Skeletal muscle tissue (tissue), 4 donors: ENCODE measurements around the gene CD164L2. TPM values are rescaled to one million over a fixed set of nuclear protein-coding genes. Genes with fewer than 3 reads are reported as not detected.

Experiments
- H3K27ac ChIP-seq: one replicate; pipeline ENCODE4 v1.7.0; 2013; ENCODE audit warnings: mild to moderate bottlenecking, low read depth, low read length, inconsistent platforms
- H3K27me3 ChIP-seq, 3 donors: one replicate each; pipeline ENCODE4 v1.7.0; 2013; ENCODE audit warnings: low read length in 3 of 3; ENCODE audit not compliant: control insufficient read depth in 3 of 3, insufficient read depth in 3 of 3
- H3K36me3 ChIP-seq, 3 donors: one replicate each; pipeline ENCODE4 v1.7.0; 2013; ENCODE audit warnings: low read length in 3 of 3; ENCODE audit not compliant: control insufficient read depth in 3 of 3, insufficient read depth in 3 of 3
- H3K4me1 ChIP-seq, 3 donors: one replicate each; pipeline ENCODE4 v1.7.0; 2013; ENCODE audit warnings: low read length in 3 of 3, mild to moderate bottlenecking in 3 of 3; ENCODE audit not compliant: control insufficient read depth in 3 of 3, insufficient read depth in 3 of 3
- H3K4me3 ChIP-seq, 3 donors: one replicate each; pipeline ENCODE4 v1.7.0; 2013; ENCODE audit warnings: low read length in 3 of 3
- H3K9ac ChIP-seq, 3 donors: one replicate each; pipeline ENCODE4 v1.7.0; 2013; ENCODE audit warnings: low read length in 3 of 3, mild to moderate bottlenecking in 3 of 3, moderate library complexity in 2 of 3, low read depth in 1 of 3
- H3K9me3 ChIP-seq, 3 donors: one replicate each; pipeline ENCODE4 v1.7.0; 2013; ENCODE audit warnings: low read length in 3 of 3; ENCODE audit not compliant: control insufficient read depth in 3 of 3
- total RNA-seq: library from RNA; depleted of rRNA; stranded (reverse); fragments of >200 nt; gene quantifications from one replicate; pipeline ENCODE4 v1.2.3, GENCODE V29; 2014
- donor health status: Osteomylitis.

CD164L2 gene
- total RNA-seq, 1 donor from 2014 or later, result not detected

DNA sequence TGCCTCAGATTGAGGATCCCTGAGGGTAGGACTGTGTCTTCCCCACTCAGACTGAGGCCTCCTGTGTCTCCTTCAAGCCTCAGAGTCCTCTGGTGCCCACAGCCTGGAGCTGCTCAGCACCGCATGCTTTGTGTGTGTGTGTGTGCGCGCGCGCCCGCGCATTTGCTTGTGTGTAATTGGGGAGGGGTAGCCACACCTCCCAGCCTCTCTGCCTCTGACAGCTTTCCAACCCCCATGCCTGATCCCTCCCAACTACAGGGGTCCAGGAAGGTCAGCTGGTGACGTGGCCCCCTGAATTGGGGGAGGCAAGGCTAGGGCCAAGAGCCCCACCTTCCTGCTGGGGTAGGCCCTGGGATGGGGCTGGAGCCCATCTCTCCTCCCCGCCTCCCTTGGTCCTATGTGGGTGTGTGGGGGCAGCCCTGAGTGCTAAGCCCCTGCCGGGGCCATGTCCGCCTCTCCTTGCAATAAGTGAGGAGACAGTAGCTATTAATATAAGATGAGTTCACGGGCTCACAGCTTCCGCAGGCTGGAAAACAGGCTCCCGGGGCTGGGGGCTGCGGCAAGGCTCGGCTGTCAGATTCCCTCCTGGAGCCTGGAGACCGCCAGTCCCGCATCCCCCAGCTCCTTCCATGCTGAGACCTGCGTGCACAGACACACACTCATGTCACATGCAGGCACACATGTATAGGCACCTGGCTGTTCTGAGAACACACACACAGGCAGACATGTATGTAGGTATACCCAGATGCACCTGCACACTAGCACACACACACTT is 16.3 kb upstream of the CD164L2 start:
- H3K27ac ChIP-seq, result no peak overlapping the region
- H3K9ac ChIP-seq, result peak overlapping the region in 1 of 3 donors; percentile 25
- H3K36me3 ChIP-seq, result no peaks in the 10 kb centered on the region
- peaks cover 35 to 53% (median 37%) of the 10 kb centered on the region in 3 donors for H3K4me1 ChIP-seq
- H3K27me3 ChIP-seq, result peaks cover 0 to 5% (median 3%) of the 10 kb centered on the region in 3 donors
- H3K9me3 ChIP-seq, result no peaks in the 10 kb centered on the region
- H3K4me3 ChIP-seq, result no peak overlapping the region

DNA sequence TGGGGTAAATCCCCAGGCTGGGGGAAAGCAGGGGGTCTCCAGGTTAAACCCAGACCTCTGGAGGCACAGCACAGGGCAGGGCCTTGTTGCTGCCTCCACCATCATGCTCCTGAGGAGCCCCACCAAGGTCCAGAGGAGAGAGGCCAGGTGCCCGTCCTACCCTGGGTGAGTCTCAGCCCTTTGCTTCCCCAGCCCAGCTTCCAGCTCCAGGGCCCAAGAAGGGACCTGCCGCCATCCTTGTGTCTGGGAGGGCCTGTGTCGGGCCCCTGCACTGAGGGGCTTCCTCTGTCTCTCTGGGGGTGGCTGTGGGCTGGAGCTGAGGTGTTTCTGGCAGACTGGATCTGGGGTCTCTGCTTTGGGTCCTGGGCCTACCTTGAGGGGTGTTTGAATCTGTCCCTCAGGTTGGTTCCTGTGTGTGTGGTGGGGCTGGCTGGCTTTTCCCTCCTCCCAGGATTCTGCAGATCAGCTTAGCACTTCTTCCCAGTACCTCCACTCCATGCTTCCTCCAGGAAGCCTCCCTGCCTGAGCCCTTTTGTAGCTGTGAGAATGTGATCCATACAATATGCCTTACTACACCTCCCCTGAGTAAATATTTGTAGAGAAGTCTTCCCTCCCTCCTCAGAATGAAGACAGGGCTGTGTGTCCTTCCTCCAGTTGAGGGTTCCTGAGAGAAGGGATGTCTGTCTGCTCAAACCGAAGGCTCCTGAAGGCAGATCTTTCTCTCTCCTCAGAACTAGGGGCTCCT is 15.4 kb upstream of the CD164L2 start:
- H3K4me1 ChIP-seq, result peaks cover 26 to 45% (median 28%) of the 10 kb centered on the region in 3 donors
- H3K4me3 ChIP-seq, result no peak overlapping the region
- peaks cover 0 to 5% (median 3%) of the 10 kb centered on the region in 3 donors for H3K27me3 ChIP-seq
- H3K9me3 ChIP-seq, result no peaks in the 10 kb centered on the region
- H3K27ac ChIP-seq, result no peak overlapping the region
- no peak overlapping the region for H3K9ac ChIP-seq
- H3K36me3 ChIP-seq, result no peaks in the 10 kb centered on the region

DNA sequence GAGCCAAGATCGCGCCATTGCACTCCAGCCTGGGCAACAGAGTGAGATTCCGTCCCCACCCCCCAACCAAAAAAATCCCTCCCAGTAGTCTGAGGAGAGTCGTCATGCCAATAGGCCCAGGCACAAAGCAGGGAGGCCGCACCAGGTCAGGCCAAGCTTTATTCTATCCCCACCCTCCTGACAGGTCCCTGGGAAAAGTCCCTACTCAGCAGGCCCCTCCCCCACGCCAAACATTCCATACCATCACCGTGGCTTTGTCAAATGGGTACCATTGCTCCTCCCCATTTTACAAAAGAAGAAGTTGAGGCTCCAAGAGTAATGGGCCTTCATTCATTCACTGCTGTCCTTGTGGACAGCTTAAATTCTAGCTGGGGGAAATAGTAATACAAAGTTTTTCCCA is 14.6 kb upstream of the CD164L2 start:
- H3K36me3 ChIP-seq, result no peaks in the 10 kb centered on the region
- peaks cover 0 to 5% (median 3%) of the 10 kb centered on the region in 3 donors for H3K27me3 ChIP-seq
- no peak overlapping the region for H3K27ac ChIP-seq
- no peaks in the 10 kb centered on the region for H3K9me3 ChIP-seq
- no peak overlapping the region for H3K4me3 ChIP-seq
- H3K4me1 ChIP-seq, result peaks cover 20 to 38% (median 23%) of the 10 kb centered on the region in 3 donors
- no peak overlapping the region for H3K9ac ChIP-seq

DNA sequence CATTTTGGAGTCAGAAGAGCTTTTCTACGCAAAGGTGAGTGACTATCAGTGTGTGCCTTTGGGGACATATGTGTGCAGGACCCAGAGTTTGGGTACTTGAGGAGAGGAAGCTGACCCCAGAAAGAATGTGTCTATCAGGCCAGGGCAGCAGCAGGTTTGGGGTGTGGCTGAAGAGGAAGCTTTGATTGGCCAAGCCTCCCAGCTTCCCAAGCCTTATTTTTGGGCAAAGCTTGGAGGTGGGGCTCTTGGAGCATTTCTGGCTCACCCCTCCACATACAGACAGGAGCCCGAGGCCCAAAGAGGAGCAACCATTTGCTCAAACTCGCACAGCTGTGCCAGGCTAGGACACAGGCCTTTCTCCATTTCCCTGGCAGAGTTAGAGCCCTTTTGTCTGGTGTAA is 14.0 kb upstream of the CD164L2 start:
- Histone ChIP-seq H3K9me3 (no peaks in the 10 kb centered on the region), H3K36me3 (no peaks in the 10 kb centered on the region), H3K4me1 (peaks cover 17 to 35% (median 20%) of the 10 kb centered on the region in 3 donors), H3K27me3 (peaks cover 0 to 5% (median 3%) of the 10 kb centered on the region in 3 donors), H3K9ac (no peak overlapping the region), H3K4me3 (no peak overlapping the region), H3K27ac (no peak overlapping the region)

DNA sequence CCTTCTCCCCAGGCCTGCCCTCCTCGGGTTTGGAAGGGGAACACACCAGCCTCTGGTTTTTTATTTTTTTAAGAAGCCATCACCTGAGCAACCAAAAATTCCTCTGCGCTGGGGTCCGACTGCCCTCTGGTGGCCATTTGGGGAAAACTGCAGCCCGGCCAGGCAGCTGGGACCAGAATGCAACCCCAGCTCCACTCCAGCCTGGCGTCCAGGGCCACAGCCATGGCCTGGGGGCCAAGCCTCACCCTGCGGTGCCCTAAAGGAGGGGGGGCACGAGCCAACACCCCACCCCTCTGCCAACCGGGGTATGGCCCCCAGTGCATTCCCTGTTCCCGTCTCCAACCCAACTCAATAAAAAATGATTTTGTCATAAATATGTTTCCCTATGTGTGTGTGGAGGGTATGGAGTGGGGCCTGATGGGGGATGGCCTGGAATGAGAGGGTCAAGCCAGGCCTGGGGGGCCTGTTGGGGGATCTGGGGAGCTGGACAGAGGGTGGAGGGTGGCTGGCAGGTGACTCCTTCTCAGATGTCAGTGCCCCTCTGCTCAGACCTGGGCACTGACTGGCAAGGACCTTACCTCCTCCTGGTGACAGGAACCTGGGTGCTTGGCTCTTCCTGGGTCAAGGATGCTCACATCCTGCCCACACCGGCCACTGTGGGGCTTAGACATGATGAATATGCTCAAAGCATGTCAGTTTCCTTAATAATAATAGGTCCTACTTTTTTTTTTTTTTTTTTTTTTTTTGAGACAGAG is 12.5 kb upstream of the CD164L2 start:
- H3K4me1 ChIP-seq, result peaks cover 23 to 37% (median 28%) of the 10 kb centered on the region in 3 donors
- no peak overlapping the region for H3K9ac ChIP-seq
- peaks cover 0 to 5% (median 3%) of the 10 kb centered on the region in 3 donors for H3K27me3 ChIP-seq
- H3K9me3 ChIP-seq, result no peaks in the 10 kb centered on the region
- H3K4me3 ChIP-seq, result no peak overlapping the region
- H3K36me3 ChIP-seq, result no peaks in the 10 kb centered on the region
- H3K27ac ChIP-seq, result no peak overlapping the region

DNA sequence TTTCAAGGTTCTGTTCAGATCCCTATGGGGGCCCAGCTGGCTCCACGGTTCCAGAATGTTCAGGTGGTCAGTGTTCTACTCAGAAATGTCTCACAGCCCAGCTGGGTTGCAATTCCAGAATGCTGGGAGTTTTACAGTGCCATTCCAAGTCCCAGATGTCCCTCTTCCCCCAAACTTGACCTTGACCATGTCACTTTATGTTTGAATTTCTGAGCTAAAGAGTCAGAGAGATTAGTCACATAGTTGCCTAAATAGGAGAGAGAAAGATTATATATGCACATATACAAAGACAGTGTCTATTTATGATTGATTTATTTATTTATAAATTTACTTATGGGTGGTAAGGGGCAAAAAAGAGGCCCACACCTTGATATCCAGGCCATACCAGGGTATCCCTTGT is 11.8 kb upstream of the CD164L2 start:
- H3K9ac ChIP-seq, result no peak overlapping the region
- H3K4me1 ChIP-seq, result peaks cover 21 to 34% (median 25%) of the 10 kb centered on the region in 3 donors
- H3K27ac ChIP-seq, result no peak overlapping the region
- no peak overlapping the region for H3K4me3 ChIP-seq
- H3K9me3 ChIP-seq, result no peaks in the 10 kb centered on the region
- H3K36me3 ChIP-seq, result no peaks in the 10 kb centered on the region
- peaks cover 0 to 3% (median 2%) of the 10 kb centered on the region in 3 donors for H3K27me3 ChIP-seq

DNA sequence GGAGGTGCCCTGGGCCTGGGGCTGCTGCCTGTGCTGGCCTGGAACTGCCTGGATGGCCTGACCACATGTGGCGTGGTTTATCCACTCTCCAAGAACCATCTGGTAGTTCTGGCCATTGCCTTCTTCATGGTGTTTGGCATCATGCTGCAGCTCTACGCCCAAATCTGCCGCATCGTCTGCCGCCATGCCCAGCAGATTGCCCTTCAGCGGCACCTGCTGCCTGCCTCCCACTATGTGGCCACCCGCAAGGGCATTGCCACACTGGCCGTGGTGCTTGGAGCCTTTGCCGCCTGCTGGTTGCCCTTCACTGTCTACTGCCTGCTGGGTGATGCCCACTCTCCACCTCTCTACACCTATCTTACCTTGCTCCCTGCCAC is 11.1 kb upstream of the CD164L2 start:
- Histone ChIP-seq H3K27ac (no peak overlapping the region), H3K36me3 (no peaks in the 10 kb centered on the region), H3K9ac (no peak overlapping the region), H3K9me3 (no peaks in the 10 kb centered on the region), H3K27me3 (peaks cover 0 to 2% (median 0%) of the 10 kb centered on the region in 3 donors), H3K4me1 (peaks cover 17 to 27% (median 20%) of the 10 kb centered on the region in 3 donors), H3K4me3 (no peak overlapping the region)

DNA sequence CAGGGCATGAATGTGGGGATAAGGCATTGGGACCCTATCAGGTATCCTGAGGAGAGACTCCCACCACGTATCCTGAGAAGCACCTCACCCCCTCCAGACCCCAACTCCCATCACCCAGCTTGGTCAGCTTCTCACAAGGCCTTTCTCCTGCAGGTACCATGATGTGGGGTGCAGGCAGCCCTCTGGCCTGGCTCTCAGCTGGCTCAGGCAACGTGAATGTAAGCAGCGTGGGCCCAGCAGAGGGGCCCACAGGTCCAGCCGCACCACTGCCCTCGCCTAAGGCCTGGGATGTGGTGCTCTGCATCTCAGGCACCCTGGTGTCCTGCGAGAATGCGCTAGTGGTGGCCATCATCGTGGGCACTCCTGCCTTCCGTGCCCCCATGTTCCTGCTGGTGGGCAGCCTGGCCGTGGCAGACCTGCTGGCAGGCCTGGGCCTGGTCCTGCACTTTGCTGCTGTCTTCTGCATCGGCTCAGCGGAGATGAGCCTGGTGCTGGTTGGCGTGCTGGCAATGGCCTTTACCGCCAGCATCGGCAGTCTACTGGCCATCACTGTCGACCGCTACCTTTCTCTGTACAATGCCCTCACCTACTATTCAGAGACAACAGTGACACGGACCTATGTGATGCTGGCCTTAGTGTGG is 10.6 kb upstream of the CD164L2 start:
- Histone ChIP-seq H3K27ac (no peak overlapping the region), H3K36me3 (no peaks in the 10 kb centered on the region), H3K9me3 (no peaks in the 10 kb centered on the region), H3K4me1 (peaks cover 17 to 24% (median 17%) of the 10 kb centered on the region in 3 donors), H3K4me3 (no peak overlapping the region), H3K9ac (no peak overlapping the region), H3K27me3 (no peaks in the 10 kb centered on the region)

DNA sequence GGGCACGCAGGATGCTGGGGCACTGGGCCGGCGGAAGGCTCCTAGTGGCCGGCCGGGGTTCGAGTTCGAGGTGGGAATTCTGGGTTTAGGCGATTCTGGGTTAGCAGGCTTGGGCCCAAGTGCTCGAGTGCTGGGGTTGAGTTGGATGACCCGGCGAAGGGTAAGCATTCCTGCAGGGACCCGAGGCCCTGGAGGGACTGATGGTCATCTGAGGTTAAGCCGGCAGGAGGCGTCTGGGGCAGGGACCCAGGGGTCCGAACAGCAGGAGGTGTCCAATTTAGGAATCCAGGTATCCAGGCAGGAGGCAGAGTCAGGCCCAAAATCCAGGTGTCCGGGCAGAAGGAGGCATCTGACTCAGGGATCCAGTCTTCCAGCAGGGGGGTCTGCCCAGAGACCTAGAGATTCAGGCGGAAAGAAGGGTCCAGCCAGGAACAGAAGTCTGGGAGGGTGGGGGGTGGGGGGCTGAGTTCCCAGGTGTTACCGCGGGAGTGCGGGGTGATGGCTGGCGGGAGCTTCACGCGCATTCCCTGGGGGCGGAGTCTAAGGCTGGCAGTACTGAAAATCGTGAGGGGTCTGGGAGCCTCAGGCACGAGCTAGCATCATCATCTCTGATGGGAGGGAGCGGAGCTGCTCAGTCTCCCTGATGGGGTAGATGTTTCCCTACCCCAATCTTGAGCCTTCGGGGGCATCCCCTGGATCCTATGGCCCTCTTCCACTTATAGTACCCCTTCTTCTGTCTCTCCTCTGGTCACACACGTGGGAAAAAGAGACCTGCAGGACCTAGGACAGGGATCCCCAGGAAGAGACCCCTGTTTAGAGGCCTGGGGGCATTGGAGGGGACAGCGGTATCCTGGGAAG is 9.9 kb upstream of the CD164L2 start:
- no peaks in the 10 kb centered on the region for H3K36me3 ChIP-seq
- H3K4me3 ChIP-seq, result peak overlapping the region; percentile 14 to 73 (median 57)
- H3K27ac ChIP-seq, result no peak overlapping the region
- H3K4me1 ChIP-seq, result peaks cover 17 to 27% (median 17%) of the 10 kb centered on the region in 3 donors
- H3K9ac ChIP-seq, result peak overlapping the region; percentile 43 to 81 (median 65)
- H3K27me3 ChIP-seq, result no peaks in the 10 kb centered on the region
- H3K9me3 ChIP-seq, result no peaks in the 10 kb centered on the region
